Central memory CD4-positive, alpha-beta T cell (primary cell): ENCODE data around the gene WSB1.
"Not testable (repeated sequence)": the region's sequence is repeated elsewhere in the genome, so short reads cannot be mapped to it uniquely, and the experiment has no call there.

Experiments used
- DNase-seq: peaks from one replicate; pipeline ENCODE4 v3.0.0; 2022

WSB1 gene

GRCh38 chr17:27318633-27319032, 24.7 kb downstream of the WSB1 start:
- DNase-seq: no peak

GRCh38 chr17:27319541-27320221, 25.8 kb downstream of the WSB1 start:
- DNase-seq: no peak

- DNase-seq: no peak
These were observed 26.3 kb downstream of the WSB1 start for GRCh38 chr17:27320222-27320560.

- no peak for DNase-seq
These were observed 27.5 kb downstream of the WSB1 start for GRCh38 chr17:27321372-27321771.

GRCh38 chr17:27322026-27322425, 28.1 kb downstream of the WSB1 start:
- DNase-seq: no peak

- no peak for DNase-seq
These were observed 29.0 kb downstream of the WSB1 start for GRCh38 chr17:27322690-27323508.

- no peak for DNase-seq
These were observed 29.8 kb downstream of the WSB1 start for GRCh38 chr17:27323538-27324215.

- DNase-seq: no peak
These were observed 30.9 kb downstream of the WSB1 start for GRCh38 chr17:27324771-27325339.

GRCh38 chr17:27326051-27326450, 32.1 kb downstream of the WSB1 start:
- DNase-seq: no peak

GRCh38 chr17:27326585-27326984, 32.7 kb downstream of the WSB1 start:
- no peak for DNase-seq

- DNase-seq: no peak
These were observed 33.5 kb downstream of the WSB1 start for GRCh38 chr17:27327397-27327796.

- DNase-seq: no peak
These were observed 34.0 kb downstream of the WSB1 start for GRCh38 chr17:27327871-27328270.

- not testable (repeated sequence) for DNase-seq
These were observed 34.8 kb downstream of the WSB1 start for GRCh38 chr17:27328686-27329085.

- no peak for DNase-seq
These were observed 35.4 kb downstream of the WSB1 start for GRCh38 chr17:27329146-27329805.

- DNase-seq: no peak
These were observed 38.1 kb downstream of the WSB1 start for GRCh38 chr17:27332047-27332393.

GRCh38 chr17:27332485-27333409, 38.8 kb downstream of the WSB1 start:
- DNase-seq: peak; percentile 78

- no peak for DNase-seq
These were observed 39.6 kb downstream of the WSB1 start for GRCh38 chr17:27333410-27333980.

GRCh38 chr17:27336184-27336583, 42.3 kb downstream of the WSB1 start:
- DNase-seq: no peak

- DNase-seq: no peak
These were observed 44.6 kb downstream of the WSB1 start for GRCh38 chr17:27338536-27338985.

- DNase-seq: no peak
These were observed 45.4 kb downstream of the WSB1 start for GRCh38 chr17:27339198-27339835.
